ENCODE results near the gene PPEF2.

PPEF2 gene

GRCh38 chr4:75822416-75822815 is 79.8 kb downstream of the PPEF2 start:
- no peaks in the 10 kb centered on the region for H3K27me3 ChIP-seq (ENCODE audit: insufficient read depth, low read length, poor library complexity, severe bottlenecking)
- TF ChIP-seq, protein P1, sequence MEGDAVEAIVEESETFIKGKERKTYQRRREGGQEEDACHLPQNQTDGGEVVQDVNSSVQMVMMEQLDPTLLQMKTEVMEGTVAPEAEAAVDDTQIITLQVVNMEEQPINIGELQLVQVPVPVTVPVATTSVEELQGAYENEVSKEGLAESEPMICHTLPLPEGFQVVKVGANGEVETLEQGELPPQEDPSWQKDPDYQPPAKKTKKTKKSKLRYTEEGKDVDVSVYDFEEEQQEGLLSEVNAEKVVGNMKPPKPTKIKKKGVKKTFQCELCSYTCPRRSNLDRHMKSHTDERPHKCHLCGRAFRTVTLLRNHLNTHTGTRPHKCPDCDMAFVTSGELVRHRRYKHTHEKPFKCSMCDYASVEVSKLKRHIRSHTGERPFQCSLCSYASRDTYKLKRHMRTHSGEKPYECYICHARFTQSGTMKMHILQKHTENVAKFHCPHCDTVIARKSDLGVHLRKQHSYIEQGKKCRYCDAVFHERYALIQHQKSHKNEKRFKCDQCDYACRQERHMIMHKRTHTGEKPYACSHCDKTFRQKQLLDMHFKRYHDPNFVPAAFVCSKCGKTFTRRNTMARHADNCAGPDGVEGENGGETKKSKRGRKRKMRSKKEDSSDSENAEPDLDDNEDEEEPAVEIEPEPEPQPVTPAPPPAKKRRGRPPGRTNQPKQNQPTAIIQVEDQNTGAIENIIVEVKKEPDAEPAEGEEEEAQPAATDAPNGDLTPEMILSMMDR (conservative IDR thresholded peaks at IDR 0.05; ENCODE audit: low read length): no peak
- TF ChIP-seq EZH2phosphoT487 (IDR thresholded peaks at IDR 0.05; ENCODE audit: borderline replicate concordance): no peak
- H3K79me2 ChIP-seq (ENCODE audit: insufficient read depth, low read length): no peaks in the 10 kb centered on the region
- H3K9me2 ChIP-seq (replicated peaks; ENCODE audit: low read depth, low read length): no peaks in the 10 kb centered on the region
- no peaks in the 10 kb centered on the region for H3K4me1 ChIP-seq (ENCODE audit: insufficient read depth, low read length, poor library complexity, severe bottlenecking)
- H3K9me3 ChIP-seq (ENCODE audit: insufficient read depth, low read depth, low read length): no peaks in the 10 kb centered on the region
- no peak overlapping the region for H2AFZ ChIP-seq (ENCODE audit: low read length)
- no peaks in the 10 kb centered on the region for H4K20me1 ChIP-seq (ENCODE audit: insufficient read depth, low read length, poor library complexity, severe bottlenecking)
- H3K9ac ChIP-seq (ENCODE audit: low read depth, low read length, poor library complexity, severe bottlenecking): no peak overlapping the region
- no peaks in the 10 kb centered on the region for H3K36me3 ChIP-seq (ENCODE audit: insufficient read depth, low read length)
- no peak overlapping the region for H3K4me3 ChIP-seq (ENCODE audit: low read length, poor library complexity, severe bottlenecking)
- H3K4me2 ChIP-seq (ENCODE audit: low read depth, low read length, poor library complexity, severe bottlenecking): no peak overlapping the region
- H3F3A ChIP-seq (ENCODE audit: low read depth): no peaks in the 10 kb centered on the region

DNA sequence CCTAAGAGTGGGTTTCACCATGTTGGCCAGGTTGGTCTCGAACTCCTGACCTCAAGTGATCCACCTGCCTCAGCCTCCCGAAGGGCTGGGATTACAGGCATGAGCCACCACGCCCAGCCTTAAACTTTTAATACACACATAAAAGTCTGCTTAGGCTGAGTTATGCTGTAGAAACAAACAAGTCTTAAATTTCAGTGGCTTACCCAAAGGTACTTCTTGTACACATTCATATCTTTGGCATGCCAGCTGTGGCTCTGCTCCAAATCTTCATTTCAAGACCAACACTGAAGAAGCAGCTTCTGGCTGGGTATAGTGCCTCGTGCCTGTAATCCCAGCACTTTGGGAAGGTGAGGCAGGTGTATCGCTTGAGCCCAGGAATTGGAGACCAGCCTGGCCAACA is 80.3 kb downstream of the PPEF2 start:
- no peaks in the 10 kb centered on the region for H3K79me2 ChIP-seq (ENCODE audit: insufficient read depth, low read length)
- no peaks in the 10 kb centered on the region for H3K9me3 ChIP-seq (ENCODE audit: insufficient read depth, low read depth, low read length)
- H3F3A ChIP-seq (ENCODE audit: low read depth): no peaks in the 10 kb centered on the region
- no peaks in the 10 kb centered on the region for H3K36me3 ChIP-seq (ENCODE audit: insufficient read depth, low read length)
- no peak overlapping the region for H3K4me3 ChIP-seq (ENCODE audit: low read length, poor library complexity, severe bottlenecking)
- H3K27me3 ChIP-seq (ENCODE audit: insufficient read depth, low read length, poor library complexity, severe bottlenecking): no peaks in the 10 kb centered on the region
- no peaks in the 10 kb centered on the region for H3K4me1 ChIP-seq (ENCODE audit: insufficient read depth, low read length, poor library complexity, severe bottlenecking)
- no peaks in the 10 kb centered on the region for H3K9me2 ChIP-seq (replicated peaks; ENCODE audit: low read depth, low read length)
- no peaks in the 10 kb centered on the region for H4K20me1 ChIP-seq (ENCODE audit: insufficient read depth, low read length, poor library complexity, severe bottlenecking)
- H3K4me2 ChIP-seq (ENCODE audit: low read depth, low read length, poor library complexity, severe bottlenecking): no peak overlapping the region
- TF ChIP-seq, protein P1 (conservative IDR thresholded peaks at IDR 0.05; ENCODE audit: low read length): no peak
- no peak for TF ChIP-seq EZH2phosphoT487 (IDR thresholded peaks at IDR 0.05; ENCODE audit: borderline replicate concordance)
- no peak overlapping the region for H3K9ac ChIP-seq (ENCODE audit: low read depth, low read length, poor library complexity, severe bottlenecking)
- H2AFZ ChIP-seq (ENCODE audit: low read length): no peak overlapping the region

GRCh38 chr4:75821216-75821615 is 81.0 kb downstream of the PPEF2 start:
- no peak for TF ChIP-seq EZH2phosphoT487 (IDR thresholded peaks at IDR 0.05; ENCODE audit: borderline replicate concordance)
- TF ChIP-seq, protein P1 (conservative IDR thresholded peaks at IDR 0.05; ENCODE audit: low read length): no peak
- H3K4me1 ChIP-seq (ENCODE audit: insufficient read depth, low read length, poor library complexity, severe bottlenecking): no peaks in the 10 kb centered on the region

More at GRCh38 chr4:75821216-75821615, 81.0 kb downstream of the PPEF2 start:
- H3K79me2 ChIP-seq (ENCODE audit: insufficient read depth, low read length): no peaks in the 10 kb centered on the region
- H2AFZ ChIP-seq (ENCODE audit: low read length): no peak overlapping the region
- H3K9ac ChIP-seq (ENCODE audit: low read depth, low read length, poor library complexity, severe bottlenecking): no peak overlapping the region
- no peaks in the 10 kb centered on the region for H3K36me3 ChIP-seq (ENCODE audit: insufficient read depth, low read length)
- no peak overlapping the region for H3K4me2 ChIP-seq (ENCODE audit: low read depth, low read length, poor library complexity, severe bottlenecking)
- H3K4me3 ChIP-seq (ENCODE audit: low read length, poor library complexity, severe bottlenecking): no peak overlapping the region
- no peaks in the 10 kb centered on the region for H4K20me1 ChIP-seq (ENCODE audit: insufficient read depth, low read length, poor library complexity, severe bottlenecking)
- no peaks in the 10 kb centered on the region for H3K9me2 ChIP-seq (replicated peaks; ENCODE audit: low read depth, low read length)
- H3F3A ChIP-seq (ENCODE audit: low read depth): no peaks in the 10 kb centered on the region
- H3K27me3 ChIP-seq (ENCODE audit: insufficient read depth, low read length, poor library complexity, severe bottlenecking): no peaks in the 10 kb centered on the region
- no peaks in the 10 kb centered on the region for H3K9me3 ChIP-seq (ENCODE audit: insufficient read depth, low read depth, low read length)
